ENCODE measurements around the gene ODAM.
A peak's percentile ranks its signal among the peaks of the same experiment; 100 is the strongest.
"Not testable (repeated sequence)": the region's sequence is repeated elsewhere in the genome, so short reads cannot be mapped to it uniquely, and the experiment has no call there.

Gene ODAM

GRCh38 chr4:70225824-70226223 lies 30.3 kb downstream of the ODAM start, which contains the start of gene FDCSP:
Gene FDCSP, plus strand, starts transcription at chr4:70226124. Its CDS starts 5,071 bp downstream, at chr4:70231195.
- peak; percentile 4 for DNase-seq

DNA sequence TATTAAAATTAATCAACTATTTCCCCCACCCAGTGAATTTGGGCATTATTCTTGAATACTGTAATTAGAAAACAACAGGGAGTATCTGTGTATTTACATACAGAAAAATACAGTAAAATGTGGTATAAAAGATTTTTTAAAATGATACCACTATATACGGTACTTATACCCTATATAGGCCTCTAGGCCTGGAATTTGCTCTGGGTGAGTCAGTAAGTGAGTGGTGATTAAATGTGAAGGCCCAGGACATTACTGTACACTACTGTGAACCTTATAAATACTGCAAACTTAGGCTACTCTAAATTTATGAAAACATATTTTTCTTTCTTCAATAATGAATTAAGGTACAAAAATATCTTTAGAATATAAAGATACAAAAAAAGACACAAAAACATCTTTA lies 40.6 kb downstream of the ODAM start:
- peak; percentile 7 for DNase-seq

DNA sequence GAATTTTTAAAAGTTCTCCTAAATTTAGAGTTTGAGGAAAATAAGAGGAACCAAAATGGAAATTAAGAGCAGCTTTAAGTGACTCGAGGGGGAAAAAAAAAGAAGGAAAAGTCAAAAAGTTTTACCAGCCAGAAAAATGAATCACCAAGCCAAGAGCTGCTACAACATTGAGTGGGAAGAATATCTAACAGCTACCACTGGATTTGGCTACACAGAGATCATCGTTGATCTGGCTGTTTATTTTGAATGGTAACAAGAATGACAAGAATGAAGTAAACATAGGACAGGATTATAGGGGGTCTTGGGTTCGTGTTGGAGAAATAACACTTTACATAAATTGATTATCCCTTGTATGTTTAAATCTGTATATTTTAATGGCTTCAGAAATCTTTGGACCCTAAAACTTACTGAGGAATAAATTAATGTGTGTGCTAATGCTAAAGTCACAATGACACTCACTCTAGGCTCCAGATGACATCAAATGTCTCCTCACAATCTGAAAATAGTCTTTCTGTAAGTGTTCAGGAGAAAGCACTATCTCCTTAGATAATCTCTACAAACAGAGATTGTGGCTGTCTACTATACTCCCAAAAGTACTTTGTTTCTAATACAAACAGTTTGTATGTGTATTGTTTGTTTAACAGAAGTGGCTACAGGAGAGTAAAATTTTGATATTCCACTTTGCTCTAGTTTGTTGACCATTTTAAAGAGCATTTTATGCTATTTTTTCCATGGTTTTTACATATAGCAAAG lies 43.8 kb downstream of the ODAM start:
- DNase-seq = no peak

GRCh38 chr4:70239884-70240591 lies 44.5 kb downstream of the ODAM start:
- DNase-seq = no peak

DNA sequence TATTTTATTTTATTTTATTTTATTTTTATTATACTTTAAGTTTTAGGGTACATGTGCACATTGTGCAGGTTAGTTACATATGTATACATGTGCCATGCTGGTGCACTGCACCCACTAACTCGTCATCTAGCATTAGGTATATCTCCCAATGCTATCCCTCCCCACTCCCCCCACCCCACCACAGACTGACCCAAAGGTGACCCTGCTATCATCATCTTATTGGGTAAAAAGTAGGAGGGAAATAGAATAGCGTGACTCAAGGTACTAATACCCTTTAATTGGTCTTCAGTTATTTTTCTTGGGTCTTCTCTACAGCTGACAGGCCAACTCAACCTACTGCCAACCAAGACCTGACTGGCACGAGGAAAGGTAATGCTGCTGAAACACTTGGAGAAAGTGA lies 46.8 kb downstream of the ODAM start, which contains the start of gene CSN3:
Gene CSN3, plus strand, starts transcription at position 301 of the 400 bp plus-strand sequence. CDS start 2,223 bp downstream, outside the sequence.
- DNase-seq = not testable (repeated sequence)

DNA sequence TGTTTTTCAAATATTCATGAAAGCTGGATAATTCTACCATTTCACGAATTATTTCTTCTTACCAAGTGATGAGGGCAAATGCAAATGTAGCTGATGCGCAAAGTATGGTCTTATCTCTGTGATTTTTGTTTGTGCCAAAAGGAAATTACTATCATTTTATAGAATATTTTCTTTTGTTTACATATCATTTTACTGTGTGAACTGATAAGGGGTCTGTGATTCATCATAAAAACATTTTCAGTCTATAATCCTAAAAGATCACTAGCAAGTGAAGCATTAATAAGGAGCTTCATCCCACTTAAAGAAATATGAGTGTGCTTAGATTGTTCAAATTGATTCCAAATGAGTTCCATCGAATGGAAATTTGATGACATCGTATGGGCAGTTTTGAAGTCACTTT lies 47.6 kb downstream of the ODAM start:
- DNase-seq = no peak

DNA sequence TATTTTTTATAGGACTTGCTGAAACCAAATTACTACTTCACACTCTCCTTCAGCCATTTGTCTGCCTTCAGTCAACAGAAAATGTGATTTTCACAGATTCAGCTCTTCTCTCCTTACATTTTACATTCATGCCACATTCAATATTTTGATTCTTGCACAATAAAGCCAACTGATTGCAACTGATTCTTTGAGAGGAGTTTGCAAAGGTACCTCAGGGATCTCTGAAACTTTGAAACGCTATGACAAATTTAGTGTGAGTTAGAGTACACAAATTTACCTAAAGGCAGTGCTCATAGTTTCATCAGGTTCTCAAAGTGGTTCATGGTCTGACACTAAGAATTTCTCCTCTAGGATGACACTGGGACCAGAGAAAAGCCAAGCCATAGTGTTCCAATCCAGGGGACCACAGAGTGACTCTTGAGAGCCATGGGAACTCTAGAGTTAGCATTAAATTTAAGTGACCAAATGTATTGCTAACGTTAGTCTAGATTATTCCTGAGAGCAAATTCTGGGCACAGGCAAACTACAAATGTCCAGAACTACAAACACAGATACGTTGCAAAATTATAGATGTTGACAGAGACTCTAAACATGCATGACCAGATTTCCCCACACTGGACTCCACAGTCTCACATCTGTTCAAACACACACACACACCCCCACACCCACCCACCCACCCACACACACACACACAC lies 55.9 kb downstream of the ODAM start:
- no peak for DNase-seq

DNA sequence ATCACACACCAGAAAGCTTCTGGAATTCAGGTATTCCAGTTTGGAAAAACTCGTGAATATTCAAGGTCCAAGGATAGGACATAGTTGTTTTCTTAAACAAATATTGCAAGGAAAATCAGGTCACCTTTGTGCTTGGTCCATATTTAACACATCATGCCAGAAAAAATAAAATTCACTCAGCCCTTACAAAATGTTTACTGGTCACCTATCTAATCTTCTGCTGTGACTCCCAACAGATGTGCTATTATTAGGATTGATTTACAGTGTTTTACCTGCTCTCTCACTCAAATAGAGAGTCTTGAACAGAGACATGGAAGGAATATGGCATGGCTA lies 56.4 kb downstream of the ODAM start:
- no peak for DNase-seq
